ENCODE data around the gene FAM24A. TPM values are rescaled to one million over a fixed set of nuclear protein-coding genes. Genes with fewer than 3 reads are reported as not detected.
"Not testable (repeated sequence)": the region's sequence is repeated elsewhere in the genome, so short reads cannot be mapped to it uniquely, and the experiment has no call there.

Gene FAM24A
- not detected for total RNA-seq

- Histone ChIP-seq H3K4me1 (no peaks in the 10 kb centered on the region), H3K9me3 (no peaks in the 10 kb centered on the region), H3K27ac (no peak within 1 kb of the TSS), H3K27me3 (no peaks in the 10 kb centered on the region), H3K4me3 (no peak within 1 kb of the TSS), H3K36me3 (no peaks in the 10 kb centered on the region)
- TF ChIP-seq CTCF (IDR thresholded peaks at IDR 0.05): no peak
- no peak for DNase-seq (ENCODE audit: low spot score)
These were observed at the start of gene FAM24A for GRCh38 chr10:122910310-122910709. Gene FAM24A (plus strand): TSS chr10:122910610. CDS start chr10:122911635, 1,025 bp downstream.

- Histone ChIP-seq H3K27ac (no peak overlapping the region), H3K27me3 (no peaks in the 10 kb centered on the region), H3K9me3 (no peaks in the 10 kb centered on the region), H3K4me3 (no peak overlapping the region), H3K36me3 (no peaks in the 10 kb centered on the region), H3K4me1 (no peaks in the 10 kb centered on the region)
- no peak for DNase-seq (ENCODE audit: low spot score)
- no peak for TF ChIP-seq CTCF (IDR thresholded peaks at IDR 0.05)
These were observed 48.7 kb upstream of the FAM24A start for GRCh38 chr10:122861711-122862161.

- Histone ChIP-seq H3K27me3 (no peaks in the 10 kb centered on the region), H3K4me3 (no peak overlapping the region), H3K27ac (no peak overlapping the region), H3K4me1 (no peaks in the 10 kb centered on the region), H3K36me3 (no peaks in the 10 kb centered on the region), H3K9me3 (no peaks in the 10 kb centered on the region)
- DNase-seq (ENCODE audit: low spot score): no peak
- TF ChIP-seq CTCF (IDR thresholded peaks at IDR 0.05): no peak
These were observed 46.9 kb upstream of the FAM24A start for GRCh38 chr10:122863216-122864193.

DNA sequence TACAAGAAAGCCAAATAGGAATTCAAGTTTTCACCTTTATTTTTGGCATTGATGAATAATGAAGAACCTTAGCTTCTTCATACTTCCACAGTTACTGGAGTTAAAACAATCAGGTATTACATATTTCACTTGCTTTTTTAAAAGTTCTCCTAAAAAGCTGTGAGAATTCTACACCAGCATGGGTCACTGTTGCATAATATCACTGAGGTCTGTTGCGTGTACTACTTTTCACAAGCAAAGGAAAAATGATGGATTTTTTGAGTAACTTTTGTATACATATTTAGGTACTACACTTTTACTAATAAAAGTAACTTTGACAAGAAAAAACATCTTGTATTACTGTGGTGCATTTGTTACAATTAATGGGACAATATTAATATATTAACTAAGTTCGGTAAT is 46.2 kb upstream of the FAM24A start:
- H3K4me3 ChIP-seq: no peak overlapping the region
- H3K36me3 ChIP-seq: no peaks in the 10 kb centered on the region
- no peak for TF ChIP-seq CTCF (IDR thresholded peaks at IDR 0.05)
- H3K27ac ChIP-seq: no peak overlapping the region
- no peaks in the 10 kb centered on the region for H3K9me3 ChIP-seq
- DNase-seq (ENCODE audit: low spot score): no peak
- no peaks in the 10 kb centered on the region for H3K4me1 ChIP-seq
- H3K27me3 ChIP-seq: no peaks in the 10 kb centered on the region

GRCh38 chr10:122864901-122865300 is 45.5 kb upstream of the FAM24A start:
- Histone ChIP-seq H3K27me3 (no peaks in the 10 kb centered on the region), H3K27ac (no peak overlapping the region), H3K4me3 (no peak overlapping the region), H3K9me3 (no peaks in the 10 kb centered on the region), H3K36me3 (no peaks in the 10 kb centered on the region), H3K4me1 (no peaks in the 10 kb centered on the region)
- no peak for DNase-seq (ENCODE audit: low spot score)
- no peak for TF ChIP-seq CTCF (IDR thresholded peaks at IDR 0.05)

DNA sequence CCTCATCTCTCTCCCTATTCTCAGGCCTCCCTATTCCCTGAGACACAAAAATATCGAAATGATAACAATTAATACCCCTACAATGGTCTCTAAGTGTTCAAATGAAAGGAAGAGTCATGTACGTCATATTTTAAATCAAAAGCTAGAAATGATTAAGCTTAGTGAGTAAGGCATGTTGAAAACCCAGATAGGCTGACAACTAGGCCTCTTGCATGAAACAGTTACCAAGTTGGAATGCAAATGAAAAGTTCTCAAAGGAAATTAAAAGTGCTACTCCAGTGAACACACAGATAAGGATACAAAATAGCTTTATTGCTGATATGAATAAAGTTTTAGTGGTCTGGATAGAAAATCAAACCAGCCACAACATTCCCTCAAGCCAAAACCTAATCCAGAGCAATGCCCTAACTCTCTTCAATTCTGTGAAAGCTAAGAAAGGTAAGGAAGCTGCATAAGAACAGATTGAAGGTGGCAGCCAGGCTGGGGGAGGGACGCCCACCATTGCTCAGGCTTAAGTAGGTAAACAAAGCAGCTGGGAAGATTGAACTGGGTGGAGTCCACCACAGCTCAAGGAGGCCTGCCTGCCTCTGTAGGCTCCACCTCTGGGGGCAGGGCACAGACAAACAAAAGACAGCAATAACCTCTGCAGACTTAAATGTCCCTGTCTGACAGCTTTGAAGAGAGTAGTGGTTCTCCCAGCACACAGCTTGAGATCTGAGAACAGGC is 43.5 kb upstream of the FAM24A start:
- not testable (repeated sequence) for H3K27me3 ChIP-seq; H3K36me3 ChIP-seq; H3K27ac ChIP-seq; DNase-seq (ENCODE audit: low spot score); H3K9me3 ChIP-seq; H3K4me1 ChIP-seq; H3K4me3 ChIP-seq

DNA sequence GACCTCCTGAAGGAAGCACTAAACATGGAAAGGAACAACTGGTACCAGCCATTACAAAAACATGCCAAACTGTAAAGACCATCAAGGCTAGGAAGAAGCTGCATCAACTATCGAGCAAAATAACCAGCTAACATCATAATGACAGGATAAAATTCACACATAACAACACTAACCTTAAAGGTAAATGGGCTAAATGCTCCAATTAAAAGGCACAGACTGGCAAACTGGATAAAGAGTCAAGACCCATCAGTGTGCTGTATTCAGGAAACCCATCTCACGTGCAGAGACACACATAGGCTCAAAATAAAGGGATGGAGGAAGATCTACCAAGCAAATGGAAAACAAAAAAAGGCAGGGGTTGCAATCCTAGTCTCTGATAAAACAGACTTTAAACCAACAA is 41.6 kb upstream of the FAM24A start:
- H3K36me3 ChIP-seq; DNase-seq (ENCODE audit: low spot score); H3K4me1 ChIP-seq; H3K9me3 ChIP-seq; H3K27ac ChIP-seq; H3K27me3 ChIP-seq; H3K4me3 ChIP-seq: not testable (repeated sequence)

DNA sequence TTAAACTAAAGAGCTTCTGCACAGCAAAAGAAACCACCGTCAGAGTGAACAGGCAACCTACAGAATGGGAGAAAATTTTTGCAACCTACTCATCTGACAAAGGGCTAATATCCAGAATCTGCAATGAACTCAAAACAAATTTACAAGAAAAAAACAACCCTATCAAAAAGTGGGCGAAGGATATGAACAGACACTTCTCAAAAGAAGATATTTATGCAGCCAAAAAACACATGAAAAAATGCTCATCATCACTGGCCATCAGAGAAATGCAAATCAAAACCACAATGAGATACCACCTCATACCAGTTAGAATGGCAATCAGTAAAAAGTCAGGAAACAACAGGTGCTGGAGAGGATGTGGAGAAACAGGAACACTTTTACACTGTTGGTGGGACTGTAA is 38.5 kb upstream of the FAM24A start:
- not testable (repeated sequence) for DNase-seq (ENCODE audit: low spot score); H3K9me3 ChIP-seq; H3K36me3 ChIP-seq; H3K27me3 ChIP-seq; H3K4me3 ChIP-seq; H3K27ac ChIP-seq; H3K4me1 ChIP-seq
